A549 (cell line): ENCODE results near the gene PHF21A.

ENCODE experiments used
- EHMT2 ChIP-seq: fragments of 200-600 bp; sonication (generic); IDR thresholded peaks from 2 replicates; pipeline ENCODE4 v1.6.1; 2016; ENCODE audit warnings: antibody characterized with exemption, low read depth, mild to moderate bottlenecking, moderate library complexity
- MAZ ChIP-seq: fragments of 150-350 bp; IDR thresholded peaks from 2 replicates; pipeline ENCODE4 v1.6.1; 2014; ENCODE audit warnings: antibody characterized with exemption, low read depth, low read length, borderline replicate concordance
- POLR2A ChIP-seq: IDR thresholded peaks from 2 replicates; pipeline ENCODE4 v1.6.1; 2012; ENCODE audit warnings: mild to moderate bottlenecking, low read length
- RFX5 ChIP-seq: fragments of 450-650 bp; IDR thresholded peaks from 2 replicates; pipeline ENCODE4 v1.7.1; 2014; ENCODE audit warnings: antibody characterized with exemption, mild to moderate bottlenecking, moderate library complexity
- TF ChIP-seq, protein P1 (sequence below): fragments of >200 bp; sonication (Bioruptor Twin); formaldehyde crosslinking; IDR thresholded peaks from 3 replicates; pipeline ENCODE4 v1.5.1; 2016
- TF ChIP-seq, protein P2 (sequence below): fragments of 250-450 bp; sonication (Bioruptor Pico); IDR thresholded peaks from 2 replicates; pipeline ENCODE4 v1.5.0; 2021; ENCODE audit warnings: mild to moderate bottlenecking, moderate library complexity, borderline replicate concordance

DNA sequence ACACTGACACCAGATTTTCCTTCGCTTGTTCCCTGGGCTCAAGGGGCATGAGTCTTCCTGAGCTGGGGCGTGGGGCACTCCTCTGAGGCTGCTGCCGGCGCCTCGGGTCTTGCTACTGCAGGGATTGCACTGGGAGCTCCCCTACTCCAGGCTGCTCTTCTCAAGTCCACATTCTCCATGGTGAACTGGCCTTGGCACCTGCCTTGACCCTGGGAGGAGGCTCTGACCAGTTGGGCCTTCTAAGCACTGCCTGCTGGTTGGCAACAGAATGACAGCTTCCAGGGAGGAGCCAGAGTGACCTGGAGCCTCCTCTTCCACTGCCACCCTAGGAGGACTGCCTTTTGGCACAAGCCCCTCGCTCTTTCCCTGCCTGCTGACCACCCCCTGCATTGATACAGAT, 223.7 kb downstream of the PHF21A start:
- TF ChIP-seq, protein P1, sequence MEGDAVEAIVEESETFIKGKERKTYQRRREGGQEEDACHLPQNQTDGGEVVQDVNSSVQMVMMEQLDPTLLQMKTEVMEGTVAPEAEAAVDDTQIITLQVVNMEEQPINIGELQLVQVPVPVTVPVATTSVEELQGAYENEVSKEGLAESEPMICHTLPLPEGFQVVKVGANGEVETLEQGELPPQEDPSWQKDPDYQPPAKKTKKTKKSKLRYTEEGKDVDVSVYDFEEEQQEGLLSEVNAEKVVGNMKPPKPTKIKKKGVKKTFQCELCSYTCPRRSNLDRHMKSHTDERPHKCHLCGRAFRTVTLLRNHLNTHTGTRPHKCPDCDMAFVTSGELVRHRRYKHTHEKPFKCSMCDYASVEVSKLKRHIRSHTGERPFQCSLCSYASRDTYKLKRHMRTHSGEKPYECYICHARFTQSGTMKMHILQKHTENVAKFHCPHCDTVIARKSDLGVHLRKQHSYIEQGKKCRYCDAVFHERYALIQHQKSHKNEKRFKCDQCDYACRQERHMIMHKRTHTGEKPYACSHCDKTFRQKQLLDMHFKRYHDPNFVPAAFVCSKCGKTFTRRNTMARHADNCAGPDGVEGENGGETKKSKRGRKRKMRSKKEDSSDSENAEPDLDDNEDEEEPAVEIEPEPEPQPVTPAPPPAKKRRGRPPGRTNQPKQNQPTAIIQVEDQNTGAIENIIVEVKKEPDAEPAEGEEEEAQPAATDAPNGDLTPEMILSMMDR: no peak
- no peak for TF ChIP-seq MAZ
- no peak for TF ChIP-seq RFX5
- no peak for TF ChIP-seq POLR2A
- no peak for TF ChIP-seq EHMT2
- TF ChIP-seq, protein P2, sequence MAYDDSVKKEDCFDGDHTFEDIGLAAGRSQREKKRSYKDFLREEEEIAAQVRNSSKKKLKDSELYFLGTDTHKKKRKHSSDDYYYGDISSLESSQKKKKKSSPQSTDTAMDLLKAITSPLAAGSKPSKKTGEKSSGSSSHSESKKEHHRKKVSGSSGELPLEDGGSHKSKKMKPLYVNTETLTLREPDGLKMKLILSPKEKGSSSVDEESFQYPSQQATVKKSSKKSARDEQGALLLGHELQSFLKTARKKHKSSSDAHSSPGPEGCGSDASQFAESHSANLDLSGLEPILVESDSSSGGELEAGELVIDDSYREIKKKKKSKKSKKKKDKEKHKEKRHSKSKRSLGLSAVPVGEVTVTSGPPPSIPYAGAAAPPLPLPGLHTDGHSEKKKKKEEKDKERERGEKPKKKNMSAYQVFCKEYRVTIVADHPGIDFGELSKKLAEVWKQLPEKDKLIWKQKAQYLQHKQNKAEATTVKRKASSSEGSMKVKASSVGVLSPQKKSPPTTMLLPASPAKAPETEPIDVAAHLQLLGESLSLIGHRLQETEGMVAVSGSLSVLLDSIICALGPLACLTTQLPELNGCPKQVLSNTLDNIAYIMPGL (CRISPR knock-in tag): no peak
